DND-41 (cell line): Measurements from ENCODE around the gene LRRC75B.
"Not testable (repeated sequence)": the region's sequence is repeated elsewhere in the genome, so short reads cannot be mapped to it uniquely, and the experiment has no call there.

Source experiments
- EZH2 ChIP-seq: IDR thresholded peaks from 3 replicates; pipeline ENCODE4 v1.6.1; 2012; ENCODE audit warnings: borderline replicate concordance, low read depth, mild to moderate bottlenecking, moderate library complexity, low read length, inconsistent platforms; ENCODE audit not compliant: severe bottlenecking
- TF ChIP-seq, protein P1 (sequence below): IDR thresholded peaks from 2 replicates; pipeline ENCODE4 v1.5.1; 2012; ENCODE audit warnings: borderline replicate concordance, low read length, moderate library complexity, mild to moderate bottlenecking; ENCODE audit not compliant: poor library complexity, severe bottlenecking; ENCODE audit errors: extremely low read depth

DNA sequence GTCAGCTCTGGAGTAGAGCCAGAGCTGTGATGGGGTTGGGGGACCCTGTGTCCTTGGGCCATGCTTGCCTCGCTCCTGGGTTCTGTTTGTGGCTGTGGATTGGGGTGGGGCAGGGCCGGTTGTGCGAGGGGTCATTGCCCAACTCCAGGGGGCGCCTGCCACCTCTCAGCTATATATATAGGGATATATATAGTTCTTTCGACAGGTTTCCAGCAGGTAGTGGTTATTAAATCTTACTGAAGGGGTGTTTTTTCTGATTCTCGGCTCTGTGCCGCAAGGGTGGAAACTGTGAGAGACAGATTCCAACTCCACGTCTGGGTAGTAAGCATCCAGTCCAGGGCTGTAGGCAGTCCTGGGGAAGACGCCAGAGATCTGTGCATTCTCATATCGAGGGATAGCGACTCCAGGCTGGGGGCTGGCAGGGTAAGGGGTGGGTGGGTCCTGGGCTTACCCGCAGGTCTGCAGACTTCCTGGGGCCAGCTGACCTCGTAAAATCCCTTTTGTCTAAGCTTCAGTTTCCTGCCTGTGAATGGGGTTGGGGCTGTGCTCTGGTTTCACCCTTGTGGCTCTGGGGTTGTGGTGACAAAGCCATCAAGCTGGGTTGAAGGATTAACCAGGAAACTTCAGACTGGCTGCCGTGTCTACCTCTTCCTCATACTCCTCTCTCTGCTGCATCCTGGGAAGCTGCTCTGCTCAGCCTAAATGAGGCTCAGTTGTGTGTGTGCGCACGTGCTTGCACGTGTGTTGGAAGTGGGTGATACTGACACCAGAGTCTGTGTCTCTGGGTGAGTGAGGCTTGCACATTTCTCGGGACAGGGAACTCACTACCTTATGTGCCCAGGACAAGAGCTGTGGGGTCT lies 11.1 kb upstream of the LRRC75B start:
- not testable (repeated sequence) for TF ChIP-seq EZH2
- TF ChIP-seq, protein P1, sequence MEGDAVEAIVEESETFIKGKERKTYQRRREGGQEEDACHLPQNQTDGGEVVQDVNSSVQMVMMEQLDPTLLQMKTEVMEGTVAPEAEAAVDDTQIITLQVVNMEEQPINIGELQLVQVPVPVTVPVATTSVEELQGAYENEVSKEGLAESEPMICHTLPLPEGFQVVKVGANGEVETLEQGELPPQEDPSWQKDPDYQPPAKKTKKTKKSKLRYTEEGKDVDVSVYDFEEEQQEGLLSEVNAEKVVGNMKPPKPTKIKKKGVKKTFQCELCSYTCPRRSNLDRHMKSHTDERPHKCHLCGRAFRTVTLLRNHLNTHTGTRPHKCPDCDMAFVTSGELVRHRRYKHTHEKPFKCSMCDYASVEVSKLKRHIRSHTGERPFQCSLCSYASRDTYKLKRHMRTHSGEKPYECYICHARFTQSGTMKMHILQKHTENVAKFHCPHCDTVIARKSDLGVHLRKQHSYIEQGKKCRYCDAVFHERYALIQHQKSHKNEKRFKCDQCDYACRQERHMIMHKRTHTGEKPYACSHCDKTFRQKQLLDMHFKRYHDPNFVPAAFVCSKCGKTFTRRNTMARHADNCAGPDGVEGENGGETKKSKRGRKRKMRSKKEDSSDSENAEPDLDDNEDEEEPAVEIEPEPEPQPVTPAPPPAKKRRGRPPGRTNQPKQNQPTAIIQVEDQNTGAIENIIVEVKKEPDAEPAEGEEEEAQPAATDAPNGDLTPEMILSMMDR = peak; percentile 34
